ENCODE results near the gene ZNHIT1.
"Not testable (repeated sequence)": the region's sequence is repeated elsewhere in the genome, so short reads cannot be mapped to it uniquely, and the experiment has no call there.

Gene ZNHIT1

GRCh38 chr7:101201695-101202602 is 16.0 kb upstream of the ZNHIT1 start:
- peaks cover 13% of the 10 kb centered on the region; the same call in 1 of the 2 replicates for H3K36me3 ChIP-seq
- no peak overlapping the region for H3K4me3 ChIP-seq
- H4K20me1 ChIP-seq, result no peaks in the 10 kb centered on the region
- H3K27ac ChIP-seq, result no peak overlapping the region
- peaks cover 43% of the 10 kb centered on the region for H3K27me3 ChIP-seq
- no peak overlapping the region for H3K4me2 ChIP-seq
- H3K9ac ChIP-seq, result no peak overlapping the region
- no peak for TF ChIP-seq Cebpa-rat (IDR thresholded peaks at IDR 0.05)
- no peaks in the 10 kb centered on the region for H3K9me3 ChIP-seq
- H3K4me1 ChIP-seq, result peaks cover 36% of the 10 kb centered on the region

GRCh38 chr7:101202603-101202918 is 15.4 kb upstream of the ZNHIT1 start:
- Histone ChIP-seq H3K4me3 (no peak overlapping the region), H3K4me1 (peaks cover 35% of the 10 kb centered on the region), H3K9ac (no peak overlapping the region), H3K4me2 (peak overlapping the region; percentile 78), H3K9me3 (no peaks in the 10 kb centered on the region), H3K27me3 (peaks cover 43% of the 10 kb centered on the region), H3K36me3 (peaks cover 16% of the 10 kb centered on the region), H3K27ac (no peak overlapping the region), H4K20me1 (no peaks in the 10 kb centered on the region)
- no peak for TF ChIP-seq Cebpa-rat (IDR thresholded peaks at IDR 0.05)

- peaks cover 43% of the 10 kb centered on the region for H3K27me3 ChIP-seq
- peaks cover 30% of the 10 kb centered on the region for H3K4me1 ChIP-seq
- H3K4me3 ChIP-seq, H4K20me1 ChIP-seq, H3K9ac ChIP-seq, H3K27ac ChIP-seq, H3K9me3 ChIP-seq: not testable (repeated sequence)
- peaks cover 29% of the 10 kb centered on the region for H3K36me3 ChIP-seq
- peak overlapping the region; percentile 78 for H3K4me2 ChIP-seq
These were observed 13.9 kb upstream of the ZNHIT1 start for GRCh38 chr7:101203740-101204738.

GRCh38 chr7:101205901-101206664 is 11.9 kb upstream of the ZNHIT1 start:
- H3K9me3 ChIP-seq, result no peaks in the 10 kb centered on the region
- peaks cover 47% of the 10 kb centered on the region for H3K36me3 ChIP-seq
- H3K4me3 ChIP-seq, result no peak overlapping the region
- H3K27me3 ChIP-seq, result peaks cover 28% of the 10 kb centered on the region
- peaks cover 30% of the 10 kb centered on the region for H3K4me1 ChIP-seq
- no peak overlapping the region for H3K4me2 ChIP-seq
- TF ChIP-seq Cebpa-rat (IDR thresholded peaks at IDR 0.05), result no peak
- no peak overlapping the region for H3K27ac ChIP-seq
- no peaks in the 10 kb centered on the region for H4K20me1 ChIP-seq
- H3K9ac ChIP-seq, result no peak overlapping the region

- no peak overlapping the region for H3K4me3 ChIP-seq
- H3K9ac ChIP-seq, result no peak overlapping the region
- TF ChIP-seq Cebpa-rat (IDR thresholded peaks at IDR 0.05), result no peak
- no peaks in the 10 kb centered on the region for H4K20me1 ChIP-seq
- H3K27ac ChIP-seq, result no peak overlapping the region
- peaks cover 23% of the 10 kb centered on the region for H3K27me3 ChIP-seq
- peaks cover 30% of the 10 kb centered on the region for H3K4me1 ChIP-seq
- H3K36me3 ChIP-seq, result peaks cover 52% of the 10 kb centered on the region
- H3K4me2 ChIP-seq, result no peak overlapping the region
- H3K9me3 ChIP-seq, result no peaks in the 10 kb centered on the region
These were observed 11.3 kb upstream of the ZNHIT1 start for GRCh38 chr7:101206665-101207042.

- H3K27me3 ChIP-seq, result peaks cover 14% of the 10 kb centered on the region
These were observed 10.5 kb upstream of the ZNHIT1 start for GRCh38 chr7:101207459-101207858.

GRCh38 chr7:101208794-101209193 is 9.2 kb upstream of the ZNHIT1 start:
- Histone ChIP-seq H3K4me3 (no peak overlapping the region), H3K36me3 (peaks cover 68% of the 10 kb centered on the region), H3K9me3 (no peaks in the 10 kb centered on the region), H3K4me1 (peaks cover 18% of the 10 kb centered on the region), H3K4me2 (no peak overlapping the region), H3K27ac (no peak overlapping the region), H3K27me3 (peaks cover 1% of the 10 kb centered on the region; the same call in 1 of the 2 replicates), H3K9ac (no peak overlapping the region), H4K20me1 (no peaks in the 10 kb centered on the region)
- no peak for TF ChIP-seq Cebpa-rat (IDR thresholded peaks at IDR 0.05)

More at GRCh38 chr7:101207459-101207858, 10.5 kb upstream of the ZNHIT1 start:
- H4K20me1 ChIP-seq, result no peaks in the 10 kb centered on the region
- H3K4me2 ChIP-seq, result no peak overlapping the region
- no peaks in the 10 kb centered on the region for H3K9me3 ChIP-seq
- H3K27ac ChIP-seq, result no peak overlapping the region
- no peak overlapping the region for H3K9ac ChIP-seq
- H3K36me3 ChIP-seq, result peaks cover 60% of the 10 kb centered on the region
- no peak for TF ChIP-seq Cebpa-rat (IDR thresholded peaks at IDR 0.05)
- H3K4me3 ChIP-seq, result no peak overlapping the region
- H3K4me1 ChIP-seq, result peaks cover 30% of the 10 kb centered on the region

GRCh38 chr7:101210143-101210542 is 7.8 kb upstream of the ZNHIT1 start:
- Histone ChIP-seq H3K4me3 (no peak overlapping the region), H4K20me1 (no peaks in the 10 kb centered on the region), H3K27me3 (no peaks in the 10 kb centered on the region), H3K27ac (no peak overlapping the region), H3K36me3 (peaks cover 80% of the 10 kb centered on the region), H3K9me3 (no peaks in the 10 kb centered on the region), H3K9ac (no peak overlapping the region), H3K4me1 (peaks cover 17% of the 10 kb centered on the region), H3K4me2 (no peak overlapping the region)
- no peak for TF ChIP-seq Cebpa-rat (IDR thresholded peaks at IDR 0.05)

- H3K36me3 ChIP-seq, result peaks cover 81% of the 10 kb centered on the region
These were observed 6.5 kb upstream of the ZNHIT1 start for GRCh38 chr7:101211501-101211900.

More at GRCh38 chr7:101211501-101211900, 6.5 kb upstream of the ZNHIT1 start:
- Histone ChIP-seq H3K4me1 (peaks cover 19% of the 10 kb centered on the region), H3K27ac (no peak overlapping the region), H3K27me3 (no peaks in the 10 kb centered on the region), H3K4me2 (no peak overlapping the region), H4K20me1 (no peaks in the 10 kb centered on the region), H3K9ac (no peak overlapping the region), H3K4me3 (no peak overlapping the region), H3K9me3 (no peaks in the 10 kb centered on the region)
- no peak for TF ChIP-seq Cebpa-rat (IDR thresholded peaks at IDR 0.05)

Data from BLaER1 (cell line).